Activated CD8-positive, alpha-beta memory T cell treated with anti-CD3 and anti-CD28 coated beads, Interleukin-2, amount 50 U/mL, for 1 hour (primary cell): Measurements from ENCODE around the gene KIF21A.

Source experiments
- DNase-seq: peaks from one replicate; pipeline ENCODE4 v3.0.0-alpha.2; 2020; ENCODE audit errors: extremely low read depth

Gene KIF21A

GRCh38 chr12:39431002-39431796 is 11.7 kb downstream of the KIF21A start:
- DNase-seq, result no peak

GRCh38 chr12:39429809-39430208 is 13.1 kb downstream of the KIF21A start:
- no peak for DNase-seq

- DNase-seq, result no peak
These were observed 15.5 kb downstream of the KIF21A start for GRCh38 chr12:39427360-39427808.

- DNase-seq, result no peak
These were observed 16.2 kb downstream of the KIF21A start for GRCh38 chr12:39426636-39427240.

GRCh38 chr12:39420043-39420442 is 22.9 kb downstream of the KIF21A start:
- no peak for DNase-seq

- no peak for DNase-seq
These were observed 23.4 kb downstream of the KIF21A start for GRCh38 chr12:39419471-39419870.

GRCh38 chr12:39417916-39418315 is 25.0 kb downstream of the KIF21A start:
- DNase-seq, result no peak

GRCh38 chr12:39413836-39414771 is 28.8 kb downstream of the KIF21A start:
- no peak for DNase-seq

- DNase-seq, result no peak
These were observed 30.7 kb downstream of the KIF21A start for GRCh38 chr12:39412210-39412609.

GRCh38 chr12:39406262-39406661 is 36.7 kb downstream of the KIF21A start:
- DNase-seq, result no peak

GRCh38 chr12:39405580-39405979 is 37.3 kb downstream of the KIF21A start:
- DNase-seq, result no peak

- no peak for DNase-seq
These were observed 38.9 kb downstream of the KIF21A start for GRCh38 chr12:39404000-39404399.

- DNase-seq, result no peak
These were observed 39.5 kb downstream of the KIF21A start for GRCh38 chr12:39403376-39403775.

- DNase-seq, result no peak
These were observed 40.0 kb downstream of the KIF21A start for GRCh38 chr12:39402922-39403321.

GRCh38 chr12:39401459-39401858 is 41.5 kb downstream of the KIF21A start:
- no peak for DNase-seq

- DNase-seq, result no peak
These were observed 47.1 kb downstream of the KIF21A start for GRCh38 chr12:39395866-39396265.

GRCh38 chr12:39393890-39394289 is 49.0 kb downstream of the KIF21A start:
- DNase-seq, result no peak

GRCh38 chr12:39393179-39393578 is 49.7 kb downstream of the KIF21A start:
- DNase-seq, result no peak

GRCh38 chr12:39392154-39392925 is 50.6 kb downstream of the KIF21A start:
- DNase-seq, result no peak

- DNase-seq, result no peak
These were observed 52.2 kb downstream of the KIF21A start for GRCh38 chr12:39390752-39391151.

- no peak for DNase-seq
These were observed 53.3 kb downstream of the KIF21A start for GRCh38 chr12:39389399-39390150.
